ENCODE data around the gene YBX2. TPM values are rescaled to one million over a fixed set of nuclear protein-coding genes. Genes with fewer than 3 reads are reported as not detected.
A peak's percentile ranks its signal among the peaks of the same experiment; 100 is the strongest.
"Not testable (repeated sequence)": the region's sequence is repeated elsewhere in the genome, so short reads cannot be mapped to it uniquely, and the experiment has no call there.

YBX2 gene
- total RNA-seq, 2 donors from 2014 or later, result 3.6 to 9.5 TPM

DNA sequence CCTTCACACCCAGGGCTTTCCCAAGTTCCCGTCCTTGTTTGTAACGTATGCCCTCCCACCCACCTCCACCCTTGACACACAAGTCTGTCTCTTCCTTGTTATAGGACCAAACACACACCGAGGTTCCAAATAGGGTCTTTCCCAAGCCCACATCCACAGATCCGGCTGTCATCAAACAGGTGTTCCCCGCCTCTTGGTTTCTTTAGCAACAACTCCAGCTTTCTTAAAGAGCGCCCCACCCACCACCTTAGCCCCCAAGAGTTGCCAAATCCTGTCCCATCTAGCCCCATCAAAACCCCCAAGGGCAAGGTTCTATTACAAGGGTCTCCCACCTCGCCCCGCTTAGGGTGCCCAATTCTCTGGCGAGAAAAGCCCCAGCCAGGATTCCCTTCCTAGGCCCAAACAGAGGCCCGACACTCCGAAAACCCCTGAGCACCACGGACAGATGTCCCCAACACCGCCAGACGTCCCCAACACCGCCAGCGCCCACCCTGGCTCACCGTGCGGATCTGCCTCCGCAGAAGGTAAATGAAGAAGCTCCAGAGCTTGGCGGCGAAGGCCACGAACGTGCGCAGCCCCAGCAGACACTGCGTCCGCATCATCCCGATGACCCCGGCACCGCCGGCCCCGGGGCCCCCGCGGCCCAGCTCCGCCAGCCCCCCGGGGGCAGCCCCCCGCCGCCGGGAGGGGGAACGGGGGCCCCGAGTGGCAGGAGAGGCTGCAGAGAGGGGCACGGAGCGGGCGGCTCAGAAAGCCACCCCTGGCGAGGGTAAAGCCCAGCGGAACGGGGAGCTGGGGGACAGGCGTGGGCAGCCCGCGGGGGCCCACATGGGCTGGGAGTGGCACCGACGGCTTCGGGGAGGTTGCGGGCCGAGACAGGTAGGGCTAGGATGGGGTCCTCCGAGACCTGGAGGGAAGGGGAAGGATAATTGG is 43.5 kb downstream of the YBX2 start:
- H3K27ac Mint-ChIP-seq, result peak overlapping the region; percentile 98
- ATAC-seq (replicated peaks in 1 of 2) (peak; percentile 4), DNase-seq (no peak)
- H3K36me3 Mint-ChIP-seq (ENCODE audit: insufficient read depth in 2 of 2), result peaks cover 9 to 20% of the 10 kb centered on the region in 2 donors
- H3K9me3 Mint-ChIP-seq, result no peaks in the 10 kb centered on the region
- peak overlapping the region; percentile 93 to 99 for H3K4me3 Mint-ChIP-seq
- H3K27me3 Mint-ChIP-seq (ENCODE audit: low read depth), result no peaks in the 10 kb centered on the region
- H3K4me1 Mint-ChIP-seq (ENCODE audit: low read depth), result peaks cover 46% of the 10 kb centered on the region

DNA sequence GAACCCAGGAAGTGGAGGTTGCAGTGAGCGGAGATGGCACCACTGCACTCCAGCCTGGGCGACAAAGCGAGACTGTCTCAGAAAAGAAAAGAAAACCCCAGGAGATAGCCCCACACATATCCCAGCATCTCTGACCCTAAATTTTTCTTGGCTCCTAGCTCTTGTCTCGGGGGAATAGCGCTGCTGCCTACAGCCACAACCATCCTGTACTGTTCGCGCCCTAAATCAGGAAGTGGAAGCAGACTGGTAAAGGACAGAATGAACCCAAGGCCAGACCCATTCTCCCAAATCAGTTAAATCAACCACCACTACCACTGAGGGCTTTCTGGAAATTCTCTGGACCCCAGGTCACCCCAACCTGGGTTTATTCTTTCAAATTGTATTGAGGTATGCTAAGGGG is 44.6 kb downstream of the YBX2 start:
- peak overlapping the region; percentile 98 for H3K27ac Mint-ChIP-seq
- peaks cover 46% of the 10 kb centered on the region for H3K4me1 Mint-ChIP-seq (ENCODE audit: low read depth)
- H3K36me3 Mint-ChIP-seq (ENCODE audit: insufficient read depth in 2 of 2), result peaks cover 9 to 22% of the 10 kb centered on the region in 2 donors
- H3K27me3 Mint-ChIP-seq (ENCODE audit: low read depth), result no peaks in the 10 kb centered on the region
- H3K9me3 Mint-ChIP-seq, result no peaks in the 10 kb centered on the region
- ATAC-seq (replicated peaks in 1 of 2) (no peak), DNase-seq (no peak)
- H3K4me3 Mint-ChIP-seq, result peak overlapping the region; percentile 93 to 99

DNA sequence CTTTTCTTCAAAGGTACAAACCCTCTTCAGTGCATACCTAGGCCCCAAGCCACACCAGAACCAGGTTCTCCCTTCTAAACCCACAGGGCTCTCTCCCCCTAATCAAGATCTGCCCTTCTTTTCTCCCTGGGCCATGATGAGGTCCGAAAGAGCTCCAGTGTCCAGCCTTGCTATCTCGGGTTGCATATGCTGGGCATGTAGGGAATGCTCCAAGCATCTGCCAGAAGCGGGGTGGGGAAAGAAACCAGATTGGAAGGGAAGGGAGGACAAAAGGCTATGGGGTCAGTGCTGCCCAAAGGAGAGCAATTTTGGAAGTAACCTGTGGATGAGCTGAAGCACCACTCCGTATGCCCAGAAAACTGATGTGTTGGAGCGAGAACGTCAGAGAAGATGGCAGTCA is 45.2 kb downstream of the YBX2 start:
- H3K36me3 Mint-ChIP-seq (ENCODE audit: insufficient read depth in 2 of 2), result peaks cover 9 to 20% of the 10 kb centered on the region in 2 donors
- no peaks in the 10 kb centered on the region for H3K9me3 Mint-ChIP-seq
- no peak for ATAC-seq (replicated peaks in 1 of 2)
- H3K4me1 Mint-ChIP-seq (ENCODE audit: low read depth), result peaks cover 45% of the 10 kb centered on the region
- no peaks in the 10 kb centered on the region for H3K27me3 Mint-ChIP-seq (ENCODE audit: low read depth)
- DNase-seq, result no peak
- peak overlapping the region; percentile 92 for H3K27ac Mint-ChIP-seq
- H3K4me3 Mint-ChIP-seq, result peak overlapping the region; percentile 93 to 99

DNA sequence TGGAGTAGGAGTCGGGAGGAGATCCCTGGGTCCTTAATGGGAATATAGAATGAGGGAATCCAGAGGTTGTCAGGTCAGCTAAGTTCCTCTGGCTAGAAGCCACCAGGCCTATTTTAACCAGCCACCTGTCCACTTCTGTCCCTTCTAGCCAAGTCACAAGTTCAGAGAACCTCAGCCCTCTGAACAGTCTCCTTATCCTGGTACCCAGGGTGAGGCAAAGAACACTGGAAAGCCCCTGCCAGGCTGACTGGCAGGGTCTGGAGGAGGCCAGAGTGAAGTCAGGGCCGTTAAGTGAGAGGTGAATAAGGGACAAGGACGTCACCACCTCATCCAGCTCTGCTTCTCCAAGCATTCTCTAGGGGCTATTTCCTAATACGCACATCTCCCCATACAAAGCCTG is 45.6 kb downstream of the YBX2 start:
- Mint-ChIP-seq H3K27ac (peak overlapping the region; percentile 92), H3K27me3 (ENCODE audit: low read depth) (no peaks in the 10 kb centered on the region), H3K36me3 (ENCODE audit: insufficient read depth in 2 of 2) (peaks cover 9 to 20% of the 10 kb centered on the region in 2 donors), H3K4me3 (peak overlapping the region; percentile 93 to 99), H3K4me1 (ENCODE audit: low read depth) (peaks cover 41% of the 10 kb centered on the region), H3K9me3 (no peaks in the 10 kb centered on the region)
- DNase-seq (no peak), ATAC-seq (replicated peaks in 1 of 2) (no peak)

DNA sequence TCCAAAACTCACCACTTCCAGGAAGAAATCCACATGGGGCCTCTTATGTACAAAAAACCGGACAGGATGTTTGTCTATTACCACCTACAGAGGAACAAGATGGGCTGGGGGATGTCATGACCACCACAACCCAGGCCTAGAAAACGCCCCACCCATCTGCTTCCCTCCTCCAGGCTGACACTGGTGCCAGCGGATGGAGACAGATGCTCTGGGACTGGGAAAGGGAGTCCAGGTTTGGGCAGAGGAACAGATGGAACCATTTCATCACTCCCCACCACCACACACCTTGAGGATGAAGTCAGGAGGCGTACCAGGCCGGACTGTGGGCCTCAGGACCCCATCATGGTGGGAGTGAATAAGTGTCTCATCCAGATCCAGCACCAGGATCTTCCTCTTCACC is 47.7 kb downstream of the YBX2 start:
- H3K9me3 Mint-ChIP-seq, result no peaks in the 10 kb centered on the region
- peak overlapping the region; percentile 17 for H3K27ac Mint-ChIP-seq
- DNase-seq (no peak), ATAC-seq (replicated peaks in 1 of 2) (no peak)
- no peaks in the 10 kb centered on the region for H3K27me3 Mint-ChIP-seq (ENCODE audit: low read depth)
- peaks cover 7 to 18% of the 10 kb centered on the region in 2 donors for H3K36me3 Mint-ChIP-seq (ENCODE audit: insufficient read depth in 2 of 2)
- H3K4me1 Mint-ChIP-seq (ENCODE audit: low read depth), result peaks cover 34% of the 10 kb centered on the region
- H3K4me3 Mint-ChIP-seq, result no peak overlapping the region

DNA sequence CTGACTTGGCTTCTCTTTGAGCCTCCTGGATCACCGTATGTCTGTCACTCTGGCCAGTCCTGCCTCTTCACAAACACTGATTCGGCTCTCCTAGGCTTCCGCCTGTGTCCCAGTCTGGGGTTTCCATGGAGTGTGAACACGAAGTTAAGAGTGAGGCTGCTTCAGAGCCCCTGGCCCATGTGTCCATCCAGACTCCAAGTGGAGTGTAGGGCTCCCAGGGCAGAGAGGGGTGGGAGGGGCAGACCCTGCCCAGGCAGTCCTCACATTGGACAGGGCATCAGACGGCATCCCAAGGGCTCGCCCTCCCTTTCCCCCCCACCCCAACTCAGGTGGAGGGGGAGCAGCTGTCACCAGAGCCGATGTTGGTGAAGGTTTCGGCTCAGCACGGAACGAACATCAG is 50.6 kb downstream of the YBX2 start:
- not testable (repeated sequence) for DNase-seq; H3K27me3 Mint-ChIP-seq (ENCODE audit: low read depth); ATAC-seq (replicated peaks in 1 of 2); H3K9me3 Mint-ChIP-seq; H3K27ac Mint-ChIP-seq
- peaks cover 39% of the 10 kb centered on the region for H3K4me1 Mint-ChIP-seq (ENCODE audit: low read depth)
- H3K36me3 Mint-ChIP-seq (ENCODE audit: insufficient read depth in 2 of 2), result peaks cover 8 to 16% of the 10 kb centered on the region in 2 donors
- peak overlapping the region in 1 of 2 donors; percentile 100 for H3K4me3 Mint-ChIP-seq

DNA sequence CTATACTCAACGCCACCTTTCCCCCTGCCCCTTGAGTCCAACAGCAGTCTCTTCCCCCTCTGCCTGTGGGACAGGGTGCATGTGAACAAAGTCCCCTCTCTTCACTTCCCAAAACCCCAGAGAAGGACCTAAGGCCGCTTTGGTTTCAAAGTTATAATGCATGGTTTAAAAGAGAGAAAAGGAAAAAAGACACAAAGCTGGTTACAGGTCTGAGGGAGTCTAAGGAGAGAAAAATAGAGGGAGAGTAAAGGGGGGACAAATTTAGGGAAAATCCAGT is 51.0 kb downstream of the YBX2 start:
- peak overlapping the region; percentile 75 for H3K27ac Mint-ChIP-seq
- DNase-seq (no peak), ATAC-seq (replicated peaks in 1 of 2) (no peak)
- peaks cover 35% of the 10 kb centered on the region for H3K4me1 Mint-ChIP-seq (ENCODE audit: low read depth)
- no peaks in the 10 kb centered on the region for H3K27me3 Mint-ChIP-seq (ENCODE audit: low read depth)
- peak overlapping the region; percentile 93 to 100 for H3K4me3 Mint-ChIP-seq
- H3K9me3 Mint-ChIP-seq, result no peaks in the 10 kb centered on the region
- H3K36me3 Mint-ChIP-seq (ENCODE audit: insufficient read depth in 2 of 2), result peaks cover 11 to 18% of the 10 kb centered on the region in 2 donors

DNA sequence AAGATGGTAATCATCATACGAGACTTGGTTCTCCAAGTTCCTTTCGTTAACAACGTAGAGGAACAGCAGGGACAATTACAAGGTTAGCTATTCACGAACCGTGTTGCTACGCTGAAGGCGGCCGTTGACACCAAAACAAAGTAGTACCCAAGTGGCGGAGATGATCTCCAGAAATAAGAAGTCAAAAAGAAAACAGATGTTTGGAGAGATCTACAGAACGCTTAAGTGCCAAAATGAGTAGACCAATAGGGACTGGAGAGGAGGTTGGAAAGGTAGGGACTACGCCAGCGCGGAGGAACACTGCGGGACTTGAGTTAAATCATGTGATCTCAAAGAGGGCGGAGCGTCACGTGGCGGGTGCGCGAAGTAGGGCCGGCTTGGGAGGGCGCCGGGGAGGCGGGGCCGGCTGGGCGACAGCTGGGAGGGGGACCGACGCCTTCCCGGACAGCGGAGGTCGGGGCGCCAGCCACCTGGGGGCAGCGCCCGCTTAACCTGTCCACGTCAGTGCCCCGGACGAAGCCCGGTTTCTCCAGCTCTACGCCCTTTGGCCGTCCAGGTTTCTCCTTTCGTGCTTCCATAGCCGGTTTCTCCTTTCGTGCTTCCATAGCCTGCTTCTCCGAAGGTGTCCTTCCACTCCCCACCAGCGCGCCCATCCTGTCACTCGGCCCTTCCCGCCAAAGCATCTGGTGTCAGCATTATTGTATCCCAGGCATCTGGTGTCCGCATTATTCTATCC is 51.6 kb downstream of the YBX2 start:
- H3K36me3 Mint-ChIP-seq (ENCODE audit: insufficient read depth in 2 of 2), result peaks cover 11 to 18% of the 10 kb centered on the region in 2 donors
- no peaks in the 10 kb centered on the region for H3K9me3 Mint-ChIP-seq
- peak overlapping the region; percentile 93 to 100 for H3K4me3 Mint-ChIP-seq
- ATAC-seq (replicated peaks in 1 of 2) (peak; percentile 58), DNase-seq (peak; percentile 93 to 96)
- H3K27me3 Mint-ChIP-seq (ENCODE audit: low read depth), result no peaks in the 10 kb centered on the region
- peak overlapping the region; percentile 99 for H3K27ac Mint-ChIP-seq
- H3K4me1 Mint-ChIP-seq (ENCODE audit: low read depth), result peaks cover 34% of the 10 kb centered on the region

DNA sequence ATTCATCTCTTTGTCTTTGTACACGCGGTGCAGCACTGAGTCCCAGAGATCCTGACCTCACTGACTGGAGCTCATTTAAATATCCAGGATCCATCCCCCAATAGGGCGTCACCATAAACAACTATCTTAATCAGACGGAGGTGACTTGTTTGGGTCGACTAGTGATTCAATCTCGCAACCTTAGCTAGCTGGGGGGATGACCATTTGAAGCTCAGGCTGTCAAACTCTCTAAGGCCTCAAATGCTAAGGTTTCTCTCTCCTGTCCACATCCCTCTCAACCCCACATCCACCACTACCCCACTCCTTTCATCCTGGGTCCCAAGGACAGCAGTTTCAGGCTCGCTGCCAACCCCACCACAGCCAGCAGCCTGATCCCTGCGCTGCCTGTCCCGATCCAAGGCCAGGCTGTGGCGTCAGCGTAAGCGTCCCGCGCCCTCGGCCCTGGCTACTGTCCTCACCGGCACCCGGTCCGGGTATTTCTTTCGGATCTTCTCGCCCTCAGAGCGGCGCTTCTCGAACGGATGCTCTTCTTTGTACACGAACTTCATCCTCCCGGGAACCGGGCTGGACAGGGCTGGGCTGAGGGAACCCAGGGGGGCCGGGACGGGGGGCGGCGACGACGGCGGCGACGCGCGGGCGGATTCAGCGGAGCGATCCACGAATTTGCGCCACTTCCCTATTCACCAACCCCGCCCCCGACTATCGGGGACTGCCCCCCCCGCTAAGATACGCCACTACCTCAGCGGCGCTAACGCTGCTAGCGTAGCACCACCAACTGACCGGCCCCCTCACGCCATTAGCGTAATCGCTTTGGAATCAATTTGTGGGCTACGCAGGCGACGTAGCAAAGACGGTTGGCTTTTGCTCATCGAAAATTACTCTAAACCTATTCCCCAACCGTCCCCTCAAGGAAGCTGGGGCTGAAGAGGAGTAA is 52.4 kb downstream of the YBX2 start, which contains the start of gene GABARAP:
Gene GABARAP, minus strand, starts transcription at position 667 of the 934 bp plus-strand sequence. Its CDS starts 119 bp downstream, at position 548.
- ATAC-seq (replicated peaks in 1 of 2) (peak; percentile 26 to 35), DNase-seq (peak; percentile 92 to 93)
- Mint-ChIP-seq H3K36me3 (ENCODE audit: insufficient read depth in 2 of 2) (peaks cover 11 to 20% of the 10 kb centered on the region in 2 donors), H3K4me1 (ENCODE audit: low read depth) (peaks cover 40% of the 10 kb centered on the region), H3K27ac (peak within 1 kb of the TSS; percentile 99), H3K9me3 (no peaks in the 10 kb centered on the region), H3K27me3 (ENCODE audit: low read depth) (no peaks in the 10 kb centered on the region), H3K4me3 (peak within 1 kb of the TSS; percentile 93 to 100)

DNA sequence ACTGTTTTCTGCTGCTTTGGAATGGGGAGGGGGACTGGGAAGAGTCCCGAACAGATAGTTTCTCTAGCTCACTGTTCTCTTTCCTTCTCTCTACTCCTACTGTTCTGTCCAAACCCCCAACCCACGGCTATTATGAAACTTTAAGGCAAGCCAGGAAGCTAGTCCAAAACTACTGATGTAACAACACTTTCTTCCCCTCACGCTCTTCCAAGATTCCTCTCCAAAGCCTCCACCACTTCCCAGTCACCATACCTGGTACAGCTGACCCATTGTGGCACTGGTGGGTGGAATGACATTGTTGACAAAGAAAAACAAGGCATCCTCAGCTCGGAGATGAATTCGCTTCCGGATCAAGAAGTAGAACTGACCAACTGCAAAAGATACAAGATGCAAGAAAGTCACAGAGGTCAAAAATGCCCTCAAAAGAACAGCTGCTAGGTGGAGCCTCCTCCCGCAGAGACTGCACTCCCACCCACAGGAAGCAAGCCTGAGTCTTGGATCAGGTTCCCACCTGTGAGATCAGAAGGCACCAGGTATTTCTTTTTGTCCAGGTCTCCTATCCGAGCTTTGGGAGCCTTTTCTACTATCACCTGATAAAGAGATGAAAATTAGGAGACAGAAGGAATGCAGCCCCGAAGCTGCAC is 53.2 kb downstream of the YBX2 start:
- H3K4me3 Mint-ChIP-seq, result peak overlapping the region; percentile 93 to 100
- H3K27me3 Mint-ChIP-seq (ENCODE audit: low read depth), result no peaks in the 10 kb centered on the region
- peak overlapping the region; percentile 99 for H3K27ac Mint-ChIP-seq
- peaks cover 13 to 19% of the 10 kb centered on the region in 2 donors for H3K36me3 Mint-ChIP-seq (ENCODE audit: insufficient read depth in 2 of 2)
- ATAC-seq (replicated peaks in 1 of 2) (no peak), DNase-seq (no peak)
- H3K4me1 Mint-ChIP-seq (ENCODE audit: low read depth), result peaks cover 48% of the 10 kb centered on the region
- H3K9me3 Mint-ChIP-seq, result no peaks in the 10 kb centered on the region

DNA sequence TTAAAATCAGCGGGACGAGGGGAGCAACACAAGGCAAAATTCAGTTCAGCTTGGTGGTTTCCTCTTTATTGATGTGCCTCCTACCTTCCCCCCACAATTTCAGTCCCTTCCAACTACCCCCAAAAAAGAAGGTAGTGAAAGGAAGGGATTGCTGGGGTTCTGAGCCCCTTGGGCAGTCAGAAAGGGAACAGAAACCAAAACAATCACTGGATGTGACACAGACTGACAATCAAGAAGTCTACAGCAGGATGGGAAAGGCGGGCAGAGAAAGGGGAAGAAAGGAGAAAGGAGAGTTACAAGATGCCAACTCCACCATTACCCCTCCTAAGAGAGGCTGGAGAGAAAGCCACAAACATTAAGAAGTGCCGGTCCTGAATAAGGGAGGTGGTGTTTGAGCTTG is 54.1 kb downstream of the YBX2 start:
- no peaks in the 10 kb centered on the region for H3K27me3 Mint-ChIP-seq (ENCODE audit: low read depth)
- peak overlapping the region; percentile 76 for H3K27ac Mint-ChIP-seq
- H3K9me3 Mint-ChIP-seq, result no peaks in the 10 kb centered on the region
- DNase-seq (no peak), ATAC-seq (replicated peaks in 1 of 2) (no peak)
- H3K4me3 Mint-ChIP-seq, result peak overlapping the region; percentile 93 to 100
- H3K4me1 Mint-ChIP-seq (ENCODE audit: low read depth), result peaks cover 57% of the 10 kb centered on the region
- peaks cover 12 to 16% of the 10 kb centered on the region in 2 donors for H3K36me3 Mint-ChIP-seq (ENCODE audit: insufficient read depth in 2 of 2)

All from activated T-cell treated with anti-CD3 and anti-CD28 coated beads, Interleukin-2, amount 50 U/mL, for 72 hours (primary cell).